ENCODE data around the gene RNF220. TPM values are rescaled to one million over a fixed set of nuclear protein-coding genes. Genes with fewer than 3 reads are reported as not detected.

Gene RNF220
- total RNA-seq, 6 experiments from 2014 or later: 42.1 to 54.7 (median 51.9) TPM

DNA sequence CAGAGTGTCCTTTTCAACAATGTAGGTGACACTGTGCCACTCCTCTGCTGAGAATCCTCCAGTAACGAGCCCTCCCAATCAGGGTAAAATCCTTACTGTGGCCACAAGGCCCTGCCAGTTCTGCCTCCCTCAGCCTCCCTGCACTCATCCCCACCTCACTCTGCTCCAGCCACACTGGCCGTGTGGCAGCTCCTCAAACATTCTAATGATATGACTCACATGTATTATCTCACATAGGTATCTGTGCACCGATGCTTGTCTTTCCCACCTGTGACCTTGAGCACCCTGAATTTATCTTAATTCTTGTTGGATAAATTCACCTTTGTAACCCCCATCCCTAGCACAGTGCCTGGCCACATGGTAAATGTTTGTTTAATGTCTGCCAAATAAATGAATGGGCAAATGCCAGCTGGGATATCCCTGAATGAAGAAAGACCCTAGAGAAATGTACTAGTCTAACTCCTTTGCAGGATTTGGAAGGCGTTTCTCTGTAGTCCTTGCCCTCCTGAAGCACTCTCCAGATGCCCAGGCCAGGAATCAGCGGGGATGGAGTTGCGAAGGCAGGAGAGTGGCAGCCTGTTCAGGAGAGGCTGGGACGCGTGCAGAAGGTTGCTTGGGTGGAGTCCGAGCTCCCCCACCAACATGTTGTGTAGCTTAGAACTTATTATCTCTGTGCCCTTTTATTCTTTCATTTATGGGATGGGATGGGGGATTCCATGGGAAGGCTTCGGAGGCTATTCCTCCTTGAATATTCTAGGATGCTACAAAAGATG, 163.3 kb downstream of the RNF220 start:
- H3K27ac Mint-ChIP-seq: no peak overlapping the region
- H3K4me1 Mint-ChIP-seq (ENCODE audit: low read depth): no peaks in the 10 kb centered on the region
- H3K9me3 Mint-ChIP-seq: no peaks in the 10 kb centered on the region
- peaks cover 36% of the 10 kb centered on the region for H3K27me3 Mint-ChIP-seq (ENCODE audit: insufficient read depth)
- TF ChIP-seq, protein P1, sequence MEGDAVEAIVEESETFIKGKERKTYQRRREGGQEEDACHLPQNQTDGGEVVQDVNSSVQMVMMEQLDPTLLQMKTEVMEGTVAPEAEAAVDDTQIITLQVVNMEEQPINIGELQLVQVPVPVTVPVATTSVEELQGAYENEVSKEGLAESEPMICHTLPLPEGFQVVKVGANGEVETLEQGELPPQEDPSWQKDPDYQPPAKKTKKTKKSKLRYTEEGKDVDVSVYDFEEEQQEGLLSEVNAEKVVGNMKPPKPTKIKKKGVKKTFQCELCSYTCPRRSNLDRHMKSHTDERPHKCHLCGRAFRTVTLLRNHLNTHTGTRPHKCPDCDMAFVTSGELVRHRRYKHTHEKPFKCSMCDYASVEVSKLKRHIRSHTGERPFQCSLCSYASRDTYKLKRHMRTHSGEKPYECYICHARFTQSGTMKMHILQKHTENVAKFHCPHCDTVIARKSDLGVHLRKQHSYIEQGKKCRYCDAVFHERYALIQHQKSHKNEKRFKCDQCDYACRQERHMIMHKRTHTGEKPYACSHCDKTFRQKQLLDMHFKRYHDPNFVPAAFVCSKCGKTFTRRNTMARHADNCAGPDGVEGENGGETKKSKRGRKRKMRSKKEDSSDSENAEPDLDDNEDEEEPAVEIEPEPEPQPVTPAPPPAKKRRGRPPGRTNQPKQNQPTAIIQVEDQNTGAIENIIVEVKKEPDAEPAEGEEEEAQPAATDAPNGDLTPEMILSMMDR (IDR thresholded peaks at IDR 0.05): no peak
- no peak overlapping the region for H3K4me3 Mint-ChIP-seq
- H3K36me3 Mint-ChIP-seq (ENCODE audit: low read depth): no peaks in the 10 kb centered on the region
- DNase-seq: no peak

DNA sequence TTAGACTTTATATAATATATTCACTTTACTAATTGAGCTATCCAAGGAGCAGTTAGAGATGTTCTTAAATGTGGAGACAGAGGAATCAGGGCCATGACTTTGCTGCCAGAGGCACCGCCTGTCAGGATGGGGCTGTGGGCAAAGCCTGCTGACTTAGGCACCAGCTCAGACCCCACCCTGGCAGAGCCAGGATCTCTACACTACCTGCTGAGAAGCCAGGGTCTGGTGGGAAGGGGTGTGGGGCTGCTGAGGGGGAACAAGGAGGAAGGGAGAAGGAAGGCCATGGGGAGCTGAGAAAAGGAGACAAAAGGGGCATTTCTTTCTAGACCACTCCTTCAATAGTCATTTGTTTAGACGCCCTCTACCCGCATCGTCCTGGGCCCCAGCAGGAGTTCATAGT, 164.4 kb downstream of the RNF220 start:
- Mint-ChIP-seq H3K36me3 (ENCODE audit: low read depth) (no peaks in the 10 kb centered on the region), H3K4me1 (ENCODE audit: low read depth) (no peaks in the 10 kb centered on the region), H3K9me3 (no peaks in the 10 kb centered on the region), H3K27ac (no peak overlapping the region), H3K27me3 (ENCODE audit: insufficient read depth) (peaks cover 25% of the 10 kb centered on the region), H3K4me3 (no peak overlapping the region)
- DNase-seq: no peak
- TF ChIP-seq, protein P1 (IDR thresholded peaks at IDR 0.05): no peak

DNA sequence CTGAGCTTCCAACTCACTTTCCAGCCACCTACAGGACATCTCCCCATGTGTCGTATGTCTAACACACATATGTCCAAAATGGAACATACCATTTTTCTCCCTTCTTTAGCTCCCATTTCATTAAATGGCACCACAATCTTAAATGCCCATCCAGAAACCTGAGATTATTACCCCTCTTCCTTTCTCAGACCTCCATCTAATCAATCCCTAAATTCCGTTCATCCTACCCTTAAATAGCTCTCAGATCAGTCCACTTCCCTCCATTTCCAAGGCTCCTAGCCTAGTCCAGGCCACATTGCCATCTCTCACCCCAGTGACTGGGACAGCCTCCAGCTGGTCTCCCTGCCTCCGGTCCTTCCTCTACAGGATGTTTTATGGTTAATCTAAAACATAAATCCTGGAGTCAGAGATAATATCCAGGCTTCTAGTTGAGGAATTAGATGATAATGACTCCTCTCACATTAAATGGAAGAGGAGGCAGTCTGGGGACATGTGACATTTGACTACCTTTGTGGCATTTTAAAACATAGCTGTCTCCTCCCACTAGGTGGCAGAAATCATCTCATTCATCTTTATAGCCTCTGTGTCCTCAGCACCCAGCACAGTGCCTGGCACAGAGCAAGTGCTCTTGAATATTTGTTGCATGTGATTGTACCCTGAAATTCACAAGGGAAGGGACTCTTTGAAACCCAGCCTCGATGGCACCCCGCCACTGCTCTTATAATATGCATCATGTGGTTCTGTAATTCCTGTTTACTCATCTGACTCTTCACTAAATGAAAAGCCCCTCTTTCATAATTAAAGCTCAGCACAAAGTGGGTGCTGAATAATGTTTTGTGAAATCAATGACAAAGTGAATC, 166.9 kb downstream of the RNF220 start:
- no peak overlapping the region for H3K4me3 Mint-ChIP-seq
- peaks cover 29% of the 10 kb centered on the region for H3K27me3 Mint-ChIP-seq (ENCODE audit: insufficient read depth)
- H3K36me3 Mint-ChIP-seq (ENCODE audit: low read depth): no peaks in the 10 kb centered on the region
- TF ChIP-seq, protein P1 (IDR thresholded peaks at IDR 0.05): peak; percentile 75
- H3K4me1 Mint-ChIP-seq (ENCODE audit: low read depth): no peaks in the 10 kb centered on the region
- no peak for DNase-seq
- H3K9me3 Mint-ChIP-seq: no peaks in the 10 kb centered on the region
- no peak overlapping the region for H3K27ac Mint-ChIP-seq

DNA sequence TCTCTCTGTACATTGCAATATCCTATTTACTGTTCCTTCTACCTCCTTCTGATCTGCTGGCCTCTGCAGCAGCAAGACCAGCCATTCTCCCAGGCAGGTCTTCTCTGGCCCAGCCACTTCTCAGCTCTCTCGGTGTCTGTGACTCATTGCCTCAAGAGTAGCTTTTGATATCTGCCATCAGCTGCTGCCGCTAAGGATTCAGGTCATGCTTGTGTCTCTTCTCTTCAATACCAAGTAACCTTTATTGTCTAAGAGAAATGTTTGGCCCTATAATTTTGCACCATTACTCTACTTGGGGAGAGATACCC, 167.5 kb downstream of the RNF220 start:
- TF ChIP-seq, protein P1 (IDR thresholded peaks at IDR 0.05): no peak
- DNase-seq: no peak
- Mint-ChIP-seq H3K4me1 (ENCODE audit: low read depth) (no peaks in the 10 kb centered on the region), H3K36me3 (ENCODE audit: low read depth) (no peaks in the 10 kb centered on the region), H3K4me3 (no peak overlapping the region), H3K27me3 (ENCODE audit: insufficient read depth) (peaks cover 32% of the 10 kb centered on the region), H3K27ac (no peak overlapping the region), H3K9me3 (no peaks in the 10 kb centered on the region)

DNA sequence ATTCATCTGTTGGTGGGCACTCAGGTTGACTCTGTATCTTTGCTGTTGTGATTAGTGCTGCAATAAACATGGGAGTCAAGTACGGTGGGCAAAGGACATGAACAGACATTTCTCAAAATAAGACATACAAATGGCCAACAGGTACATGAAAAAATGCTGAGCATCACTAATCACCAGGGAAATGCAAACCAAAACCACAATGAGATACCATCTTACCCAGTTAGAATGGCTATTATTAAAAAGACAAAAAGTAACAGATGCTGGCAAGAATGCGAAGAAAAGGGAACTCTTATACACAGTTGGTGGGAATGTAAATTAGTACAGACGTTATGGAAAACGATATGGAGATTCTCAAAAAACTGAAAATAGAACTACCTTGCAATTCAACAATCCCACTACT, 170.3 kb downstream of the RNF220 start:
- H3K4me1 Mint-ChIP-seq (ENCODE audit: low read depth): no peaks in the 10 kb centered on the region
- no peaks in the 10 kb centered on the region for H3K9me3 Mint-ChIP-seq
- TF ChIP-seq, protein P1 (IDR thresholded peaks at IDR 0.05): no peak
- H3K27ac Mint-ChIP-seq: no peak overlapping the region
- H3K36me3 Mint-ChIP-seq (ENCODE audit: low read depth): no peaks in the 10 kb centered on the region
- H3K4me3 Mint-ChIP-seq: no peak overlapping the region
- DNase-seq: no peak
- H3K27me3 Mint-ChIP-seq (ENCODE audit: insufficient read depth): peaks cover 31% of the 10 kb centered on the region
